ENCODE results near the gene POLR1D.

Gene POLR1D

DNA sequence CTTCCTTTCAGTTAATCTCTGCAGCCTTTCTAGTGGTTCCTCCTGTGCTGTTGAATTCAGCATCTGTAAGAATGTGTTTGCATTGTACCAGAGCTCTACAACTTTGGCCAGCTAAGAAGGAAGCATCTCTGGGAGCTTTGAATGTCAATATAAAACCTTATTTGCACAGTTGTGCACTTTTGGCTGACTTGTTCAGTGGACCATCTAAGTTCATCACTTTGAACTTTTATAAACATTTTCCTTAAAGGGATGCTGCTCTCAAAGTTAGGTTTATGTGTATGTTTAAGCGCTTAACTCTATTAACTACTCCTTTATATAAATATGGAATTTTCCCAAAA lies 15.6 kb downstream of the POLR1D start:
- FAIRE-seq, result no peak
- DNase-seq (ENCODE audit: insufficient read length, low spot score), result no peak

- FAIRE-seq (no peak), DNase-seq (ENCODE audit: insufficient read length, low spot score) (no peak)
Measured at GRCh38 chr13:27638001-27638400, 16.3 kb downstream of the POLR1D start.

DNA sequence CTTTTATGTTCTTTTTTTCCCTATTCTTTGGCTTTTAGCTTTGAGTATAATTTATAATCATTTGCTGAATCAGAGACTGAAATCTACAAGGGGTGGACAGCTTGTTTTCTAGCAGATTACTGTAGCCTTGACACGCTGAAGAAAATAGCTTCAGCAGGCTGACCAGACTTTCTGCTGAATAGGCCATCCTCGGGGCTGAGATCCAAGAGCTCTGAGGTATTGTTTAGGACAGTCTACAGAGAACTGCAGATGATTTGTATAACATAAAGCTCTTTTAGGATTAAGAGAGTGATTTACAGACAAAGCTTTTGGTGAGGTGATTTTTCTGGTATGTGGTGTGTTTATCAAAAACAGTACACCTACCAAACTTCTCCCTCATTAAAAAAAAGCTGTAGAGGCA lies 16.8 kb downstream of the POLR1D start:
- no peak for FAIRE-seq
- DNase-seq (ENCODE audit: insufficient read length, low spot score), result no peak

DNA sequence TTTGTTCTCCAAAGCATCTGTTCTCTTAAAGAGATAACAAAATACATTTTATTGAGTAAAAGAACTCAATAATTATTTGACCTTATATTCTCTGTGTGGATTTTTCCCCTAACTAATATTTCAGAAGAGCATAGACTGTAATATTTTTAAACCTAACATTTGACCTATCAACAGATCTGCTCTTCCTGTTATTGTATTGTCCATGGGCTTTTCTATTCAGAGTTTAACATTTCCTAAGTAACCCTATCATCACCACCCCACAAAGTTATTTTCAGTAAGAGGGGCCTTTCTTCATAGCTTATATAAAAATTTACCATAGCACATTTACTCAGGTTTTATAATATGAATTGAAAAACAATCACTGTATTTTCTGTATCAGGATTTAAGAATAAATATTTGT lies 17.5 kb downstream of the POLR1D start:
- no peak for FAIRE-seq

DNA sequence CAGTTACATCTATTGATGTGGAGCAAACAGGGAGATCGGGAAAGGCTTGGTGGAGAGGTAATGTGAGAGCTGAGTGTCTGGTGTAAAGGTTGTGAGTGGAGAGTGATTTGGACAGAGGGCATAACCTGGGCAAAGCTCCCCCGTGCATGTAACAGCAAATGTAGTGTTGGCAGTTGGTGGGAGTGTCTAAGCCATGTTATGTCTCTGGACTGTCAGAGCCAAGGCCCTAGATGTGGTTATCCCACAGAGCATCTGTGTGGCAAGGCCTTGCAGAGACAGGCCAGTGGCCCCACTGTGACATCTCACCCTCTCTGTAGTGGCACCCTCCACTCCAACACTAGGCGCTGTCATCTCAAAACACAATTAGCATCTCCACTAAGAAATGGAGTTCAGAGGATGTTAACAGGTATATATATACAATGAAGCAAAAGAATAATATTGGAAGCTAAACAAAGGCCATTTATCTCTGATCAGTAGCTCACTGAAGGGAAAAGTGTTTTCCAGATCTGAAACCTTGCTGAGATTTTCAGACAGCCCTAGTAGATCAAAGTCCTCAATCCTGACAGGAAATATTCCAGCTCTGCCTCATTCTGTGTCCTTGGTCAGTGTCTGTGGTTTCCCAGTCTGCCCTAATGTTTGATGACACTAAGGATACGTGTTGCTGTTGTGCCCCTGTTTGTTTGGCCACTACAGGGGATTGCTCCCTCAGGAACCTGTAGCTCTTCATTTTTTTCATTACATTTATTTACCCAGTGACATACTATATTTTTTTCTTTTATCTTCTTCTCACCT lies 20.2 kb downstream of the POLR1D start:
- DNase-seq (ENCODE audit: insufficient read length, low spot score) (no peak), FAIRE-seq (no peak)

More for the DNA sequence above, 17.5 kb downstream of the POLR1D start:
- no peak for DNase-seq (ENCODE audit: insufficient read length, low spot score)

DNA sequence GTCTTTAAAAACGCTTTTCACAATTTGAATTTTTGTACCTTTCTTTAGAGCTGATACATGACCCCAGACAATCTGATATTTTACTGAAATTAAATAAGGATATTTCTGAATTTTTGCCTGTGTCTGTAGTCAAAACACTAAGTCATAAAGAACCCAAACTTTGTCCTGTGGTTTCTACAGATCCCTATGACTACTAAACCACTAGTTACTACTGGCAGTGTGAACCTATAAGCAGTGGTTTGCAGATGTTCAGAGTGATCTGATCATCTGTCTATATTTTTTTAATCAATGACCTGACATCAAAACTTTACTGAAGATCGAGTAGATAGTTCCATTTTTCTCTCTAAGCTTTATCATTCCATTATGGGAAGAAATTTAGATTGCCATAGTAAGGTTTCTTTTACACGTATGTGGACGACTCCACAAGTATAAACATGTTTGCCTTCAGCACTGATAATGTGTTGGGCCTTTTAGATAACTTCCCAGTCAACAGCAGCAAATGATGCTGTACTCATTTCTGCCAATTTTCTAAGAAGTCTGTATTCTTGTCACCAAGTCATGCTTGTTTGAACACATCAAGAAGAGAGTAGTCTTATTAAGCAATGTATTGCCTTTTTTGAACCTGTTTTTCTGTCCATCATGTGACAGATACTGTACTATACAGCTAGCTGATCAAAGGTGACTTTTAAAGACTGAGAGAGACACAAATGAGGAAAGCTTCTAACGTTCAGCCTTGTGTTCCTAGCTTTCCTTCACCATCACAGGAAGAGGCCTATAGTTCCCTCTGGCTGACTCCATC lies 21.8 kb downstream of the POLR1D start:
- no peak for FAIRE-seq
- DNase-seq (ENCODE audit: insufficient read length, low spot score), result no peak

DNA sequence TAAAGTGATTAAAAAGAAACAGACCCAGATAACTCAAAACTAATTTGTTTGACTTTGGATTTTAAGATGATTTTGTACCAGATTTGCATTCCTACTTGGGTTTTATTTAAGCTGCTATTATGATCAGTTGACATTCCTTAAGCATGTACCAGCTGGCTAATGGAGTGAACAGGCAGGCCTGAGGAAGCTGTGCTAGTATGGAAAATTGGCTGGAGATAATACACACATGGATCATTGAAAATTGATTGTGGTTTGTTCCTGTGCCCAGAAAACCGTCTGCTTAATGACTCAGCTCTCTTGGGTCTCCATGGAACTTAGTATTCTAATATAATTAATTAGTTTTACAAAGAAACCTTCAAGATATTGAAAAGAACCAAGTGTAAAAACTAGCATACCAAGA lies 22.6 kb downstream of the POLR1D start:
- no peak for FAIRE-seq
- no peak for DNase-seq (ENCODE audit: insufficient read length, low spot score)

DNA sequence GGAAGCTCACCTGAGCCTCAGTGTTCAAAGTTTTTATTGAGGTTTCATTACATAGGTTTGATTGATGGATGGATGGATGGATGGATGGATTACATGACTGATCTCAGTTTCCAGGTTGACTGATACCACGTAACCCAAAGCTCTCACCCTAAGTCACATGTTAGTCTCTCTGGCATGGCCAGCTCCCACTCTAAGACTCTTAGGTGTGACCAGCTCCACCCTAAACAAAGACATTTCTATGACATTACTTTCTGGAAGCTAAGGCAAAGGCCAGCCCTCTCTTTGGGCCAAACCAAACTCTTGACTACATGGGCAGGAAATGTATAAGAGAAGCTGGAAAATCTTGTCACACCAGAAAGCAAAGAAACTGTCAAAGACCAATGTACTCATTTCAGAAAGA lies 28.6 kb downstream of the POLR1D start:
- DNase-seq (ENCODE audit: insufficient read length, low spot score), result no peak
- FAIRE-seq, result no peak

- FAIRE-seq (no peak), DNase-seq (ENCODE audit: insufficient read length, low spot score) (no peak)
Measured at GRCh38 chr13:27654059-27654458, 32.4 kb downstream of the POLR1D start.

- FAIRE-seq, result no peak
- DNase-seq (ENCODE audit: insufficient read length, low spot score), result no peak
Measured at GRCh38 chr13:27654816-27655215, 33.1 kb downstream of the POLR1D start.

- FAIRE-seq (no peak), DNase-seq (ENCODE audit: insufficient read length, low spot score) (no peak)
Measured at GRCh38 chr13:27657724-27658123, 36.0 kb downstream of the POLR1D start.

DNA sequence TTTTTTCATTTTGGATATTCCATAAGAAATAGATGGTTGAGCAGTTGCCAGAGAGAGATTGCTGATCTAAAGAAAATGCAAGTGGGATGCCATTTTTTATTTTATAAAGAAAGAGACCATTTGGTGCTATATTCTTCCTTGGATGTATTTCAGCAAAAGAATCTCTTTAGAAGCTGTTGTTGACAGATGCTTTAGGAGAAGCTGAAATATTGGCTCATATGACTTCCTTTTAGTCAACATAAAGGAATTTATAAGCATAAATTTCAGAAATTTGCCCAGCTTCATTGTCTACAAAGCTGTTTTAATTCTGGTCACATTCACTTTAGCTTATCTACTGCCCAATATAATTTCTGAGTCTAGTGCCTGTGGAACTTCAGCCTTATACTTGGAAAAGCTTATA lies 36.9 kb downstream of the POLR1D start:
- FAIRE-seq (no peak), DNase-seq (ENCODE audit: insufficient read length, low spot score) (peak; percentile 3)

DNA sequence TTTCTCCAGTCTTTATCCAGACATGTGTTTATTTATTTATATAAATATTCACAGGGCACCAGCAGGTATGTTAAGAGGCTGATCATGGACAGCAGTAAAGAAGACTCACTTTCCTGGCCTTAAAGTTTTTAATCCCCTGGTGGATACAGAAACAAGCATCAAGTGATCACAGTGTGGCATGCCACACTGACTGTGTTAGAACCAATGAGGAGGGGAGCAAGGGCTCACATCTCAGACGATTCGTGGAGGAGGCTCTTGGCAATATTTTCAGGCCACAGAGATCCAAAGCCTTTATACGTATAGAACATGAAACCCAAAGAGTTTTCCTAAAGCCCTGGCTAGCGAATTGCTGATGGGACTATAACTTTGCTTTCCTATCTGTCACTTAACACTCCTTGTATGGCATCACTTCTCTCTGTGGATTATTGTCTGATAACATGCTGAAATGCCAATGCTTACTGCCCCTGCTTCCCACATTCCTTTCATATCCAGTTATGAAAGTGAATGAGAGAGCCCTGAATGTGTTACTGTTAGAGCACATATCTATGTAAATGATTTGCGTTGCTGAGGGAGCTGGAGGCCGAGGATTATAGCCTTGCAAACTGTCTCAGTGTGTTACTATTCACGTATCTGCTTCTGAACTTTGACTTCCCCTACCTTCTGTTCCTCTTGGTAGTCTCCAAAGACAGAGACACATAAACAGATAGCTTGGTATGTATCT lies 37.6 kb downstream of the POLR1D start:
- no peak for DNase-seq (ENCODE audit: insufficient read length, low spot score)
- no peak for FAIRE-seq

GRCh38 chr13:27660511-27660910 lies 38.8 kb downstream of the POLR1D start:
- FAIRE-seq (no peak), DNase-seq (ENCODE audit: insufficient read length, low spot score) (no peak)

DNA sequence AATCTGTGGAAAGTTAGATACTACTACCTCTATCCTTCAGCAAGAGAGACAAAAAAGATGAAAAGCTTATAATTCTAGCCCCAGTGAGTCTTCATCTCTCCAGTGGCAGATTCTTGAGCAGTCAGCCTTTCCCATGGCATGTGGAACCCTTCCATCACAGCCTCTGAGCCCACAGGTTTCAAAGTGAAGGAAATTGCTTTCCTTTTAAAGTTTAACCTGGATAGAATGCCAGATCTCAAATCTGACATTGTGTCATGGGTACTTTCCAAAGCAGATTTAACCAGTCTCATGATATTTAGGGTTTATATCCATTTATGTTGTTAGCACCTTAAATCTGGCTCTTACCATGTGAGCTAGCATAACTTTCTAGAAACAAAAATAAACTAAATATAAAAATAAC lies 39.3 kb downstream of the POLR1D start:
- DNase-seq (ENCODE audit: insufficient read length, low spot score), result no peak
- no peak for FAIRE-seq

DNA sequence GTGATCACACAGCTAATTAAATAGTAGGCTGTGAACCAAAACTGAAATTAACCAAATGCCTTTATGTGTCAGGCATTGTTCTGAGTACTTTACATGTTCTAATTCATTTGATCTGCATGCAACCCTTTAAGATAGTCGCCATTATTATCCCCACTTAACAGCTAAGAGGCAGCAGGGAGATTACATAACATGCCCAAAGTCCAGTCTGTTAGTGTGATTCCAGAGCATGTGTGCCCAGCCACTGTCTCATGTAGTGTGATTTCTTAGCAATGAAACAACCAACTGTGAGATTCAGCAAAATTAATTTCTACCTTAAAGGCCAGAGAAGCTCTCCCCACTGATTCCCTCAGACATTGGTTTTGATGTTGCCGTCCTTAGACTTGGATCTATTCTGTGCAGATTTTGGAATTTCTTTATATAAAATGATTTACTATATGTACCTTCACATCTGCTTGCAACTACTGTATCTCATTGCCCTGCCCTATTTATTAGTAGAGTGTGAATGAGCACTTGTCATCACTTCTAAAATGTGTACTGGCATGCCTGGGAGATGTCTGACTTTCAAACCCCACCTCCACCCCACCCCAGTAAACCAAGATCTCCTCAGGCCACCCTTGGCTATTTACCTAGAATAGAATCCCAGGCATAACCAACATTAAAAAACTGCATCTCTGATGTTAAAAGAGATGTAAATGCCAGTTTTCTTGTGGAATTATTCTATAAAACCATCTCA lies 41.2 kb downstream of the POLR1D start:
- no peak for FAIRE-seq

GRCh38 chr13:27663947-27664346 lies 42.3 kb downstream of the POLR1D start:
- no peak for DNase-seq (ENCODE audit: insufficient read length, low spot score)
- no peak for FAIRE-seq

More for the DNA sequence above, 41.2 kb downstream of the POLR1D start:
- DNase-seq (ENCODE audit: insufficient read length, low spot score), result no peak

DNA sequence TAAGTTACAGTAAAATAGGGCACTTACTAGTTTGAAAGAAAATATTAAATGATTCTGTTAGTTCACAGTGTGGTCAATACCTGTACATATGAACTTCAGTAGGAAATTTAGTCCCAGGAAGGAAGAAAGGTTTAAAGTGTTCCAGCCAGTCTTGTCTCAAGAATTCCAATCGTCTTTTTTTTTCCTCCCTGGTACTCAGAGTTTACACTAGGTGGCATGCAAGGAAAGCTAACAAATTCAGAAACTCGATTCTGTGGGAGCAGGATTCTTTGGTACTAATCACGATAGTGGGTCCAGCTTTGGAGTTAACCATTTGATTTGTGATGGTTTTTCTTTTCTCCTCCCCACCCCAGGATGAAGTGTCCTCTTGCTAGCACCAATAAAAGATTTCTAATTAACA lies 43.6 kb downstream of the POLR1D start:
- no peak for FAIRE-seq

DNA sequence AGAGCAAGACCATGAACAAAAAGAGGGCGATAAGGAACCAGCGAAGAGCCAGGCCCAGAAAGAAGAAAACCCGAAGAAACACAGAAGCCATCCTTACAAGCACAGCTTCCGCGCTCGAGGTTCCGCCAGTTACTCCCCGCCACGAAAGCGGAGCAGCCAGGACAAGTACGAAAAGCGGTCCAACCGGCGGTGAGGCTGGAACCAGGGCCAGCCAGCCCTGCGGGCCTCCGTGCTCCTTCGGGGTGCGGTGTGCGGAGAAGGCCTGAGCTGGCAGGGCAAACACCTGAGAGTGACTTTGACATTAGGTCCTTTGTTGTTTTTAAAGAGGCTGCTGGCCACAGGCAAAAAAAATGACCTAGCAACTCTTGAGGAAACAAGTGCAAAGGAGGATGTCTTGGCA lies 44.1 kb downstream of the POLR1D start:
- FAIRE-seq, result no peak
- no peak for DNase-seq (ENCODE audit: insufficient read length, low spot score)

More for the DNA sequence above, 43.6 kb downstream of the POLR1D start:
- DNase-seq (ENCODE audit: insufficient read length, low spot score), result peak; percentile 2

GRCh38 chr13:27666951-27667350 lies 45.3 kb downstream of the POLR1D start:
- no peak for DNase-seq (ENCODE audit: insufficient read length, low spot score)
- no peak for FAIRE-seq

- no peak for DNase-seq (ENCODE audit: insufficient read length, low spot score)
- FAIRE-seq, result no peak
Measured at GRCh38 chr13:27667946-27668345, 46.3 kb downstream of the POLR1D start.
